Naive thymus-derived CD4-positive, alpha-beta T cell (primary cell): ENCODE results near the gene PDK2. TPM values are rescaled to one million over a fixed set of nuclear protein-coding genes. Genes with fewer than 3 reads are reported as not detected.
A peak's percentile ranks its signal among the peaks of the same experiment; 100 is the strongest.

ENCODE experiments used
- ATAC-seq: fragments of 150-1000 bp; cut with Tn5 transposase; 2 replicates; pipeline ENCODE4 v1.10.0; 2021; ENCODE audit warnings: mild to moderate bottlenecking, moderate library complexity
- CTCF ChIA-PET: fragments of 350-600 bp; sonication (Branson Sonifier 250); formaldehyde crosslinking; loops from one replicate; lab custom pipeline; 2021; ENCODE audit warnings: antibody characterized with exemption; lab: Charles Lee
- POLR2A ChIA-PET: fragments of 350-600 bp; sonication (Branson Sonifier 250); formaldehyde crosslinking; loops from one replicate; lab custom pipeline; 2021; ENCODE audit warnings: antibody characterized with exemption, inconsistent platforms; lab: Charles Lee
- DNase-seq, 9 donors: peaks; one replicate each; pipeline versions ENCODE4 v3.0.0 to v3.0.0-alpha.2; 2020 to 2022; ENCODE audit warnings: mixed read lengths in 1 of 9
- H3K27ac ChIP-seq: one replicate; pipeline ENCODE4 v1.7.0; 2013; ENCODE audit warnings: mild to moderate bottlenecking, low read depth, low read length, moderate library complexity
- H3K27me3 ChIP-seq, 2 donors: one replicate each; pipeline ENCODE4 v1.7.0; 2013; ENCODE audit warnings: low read length in 2 of 2, mild to moderate bottlenecking in 2 of 2, moderate library complexity in 2 of 2; ENCODE audit not compliant: control insufficient read depth in 2 of 2, insufficient read depth in 2 of 2
- H3K36me3 ChIP-seq, 3 experiments: 1 replicate in 2 of 3; 2 replicates in 1 of 3; pipeline ENCODE4 v1.7.0; 2013; ENCODE audit warnings: low read length in 3 of 3, mild to moderate bottlenecking in 3 of 3, moderate library complexity in 1 of 3; ENCODE audit not compliant: insufficient read depth in 3 of 3, control insufficient read depth in 2 of 3
- H3K4me1 ChIP-seq, 2 donors: one replicate each; pipeline ENCODE4 v1.7.0; 2013; ENCODE audit warnings: low read length in 2 of 2, mild to moderate bottlenecking in 2 of 2, moderate library complexity in 1 of 2; ENCODE audit not compliant: control insufficient read depth in 2 of 2, insufficient read depth in 2 of 2
- H3K4me3 ChIP-seq: 2 replicates; pipeline ENCODE4 v1.7.0; 2013; ENCODE audit warnings: mild to moderate bottlenecking, low read length
- H3K9me3 ChIP-seq, 3 experiments: 1 replicate in 2 of 3; 2 replicates in 1 of 3; pipeline ENCODE4 v1.7.0; 2013; ENCODE audit warnings: low read length in 3 of 3; ENCODE audit not compliant: control insufficient read depth in 2 of 3
- H3K27ac Mint-ChIP-seq, 9 donors: one replicate each; pipeline ENCODE4 v1.8.0; 2020 to 2022; ENCODE audit warnings: mixed read lengths in 9 of 9, mild to moderate bottlenecking in 8 of 9, moderate library complexity in 5 of 9, inconsistent platforms in 2 of 9
- H3K27me3 Mint-ChIP-seq, 5 donors: one replicate each; pipeline ENCODE4 v1.8.0; 2021 to 2022; ENCODE audit warnings: mixed read lengths in 5 of 5, mild to moderate bottlenecking in 1 of 5
- H3K36me3 Mint-ChIP-seq, 5 donors: one replicate each; pipeline ENCODE4 v1.8.0; 2020 to 2022; ENCODE audit warnings: mixed read lengths in 5 of 5, mild to moderate bottlenecking in 3 of 5, inconsistent platforms in 1 of 5
- H3K4me1 Mint-ChIP-seq, 7 donors: one replicate each; pipeline ENCODE4 v1.8.0; 2020 to 2022; ENCODE audit warnings: mixed read lengths in 7 of 7, mild to moderate bottlenecking in 3 of 7, inconsistent platforms in 1 of 7
- H3K4me3 Mint-ChIP-seq, 10 donors: one replicate each; pipeline ENCODE4 v1.8.0; 2020 to 2022; ENCODE audit warnings: mild to moderate bottlenecking in 10 of 10, mixed read lengths in 10 of 10, moderate library complexity in 6 of 10, inconsistent platforms in 2 of 10
- H3K9me3 Mint-ChIP-seq, 11 donors: one replicate each; pipeline ENCODE4 v1.8.0; 2020 to 2022; ENCODE audit warnings: mixed read lengths in 11 of 11, mild to moderate bottlenecking in 4 of 11, inconsistent platforms in 1 of 11, moderate library complexity in 1 of 11
- intact Hi-C, 2 donors: fragments of 100-400 bp; cut with micrococcal nuclease; formaldehyde crosslinking; loops; one replicate each; pipeline ENCODE4 v1.15.1; 2023
- polyA plus RNA-seq, 2 donors: library from polyadenylated mRNA; unstranded; fragments of 300-500 nt; fragmentation: Illumina TruSeq; gene quantifications; one replicate each; pipeline ENCODE4 v1.2.3, GENCODE V29; 2021
- total RNA-seq, 6 experiments: library from RNA in 5 of 6; stranded (reverse) in 5 of 6; gene quantifications; 1 replicate in 5 of 6; 2 replicates in 1 of 6; pipeline ENCODE4 v1.2.3 and lab custom pipeline; 2021 to 2026

PDK2 gene
- total and polyA plus RNA-seq, 7 experiments from 2014 or later = 16.7 to 50.4 (median 37.2) TPM

- Mint-ChIP-seq H3K4me3 (peak overlapping the region; percentile 85 to 98 (median 90)), H3K27me3 (no peaks in the 10 kb centered on the region), H3K36me3 (peaks cover 0 to 28% (median 0%) of the 10 kb centered on the region in 5 donors), H3K9me3 (no peaks in the 10 kb centered on the region), H3K27ac (peak overlapping the region in 5 of 9 donors; percentile 78 to 92 (median 83)), H3K4me1 (peaks cover 24 to 63% (median 50%) of the 10 kb centered on the region in 7 donors)
- Histone ChIP-seq H3K36me3 (peaks cover 0 to 19% (median 6%) of the 10 kb centered on the region in 3 experiments), H3K4me1 (peaks cover 34 to 40% of the 10 kb centered on the region in 2 donors), H3K9me3 (no peaks in the 10 kb centered on the region), H3K4me3 (peak overlapping the region; percentile 94), H3K27me3 (no peaks in the 10 kb centered on the region), H3K27ac (peak overlapping the region; percentile 74)
- POLR2A ChIA-PET = interaction anchor here (0.8 to 4.0 kb wide), 4 partner anchors 9 to 55 kb away, joined by 3 to 42 read pairs (median 19); partner anchors contain the start of gene PDK2
- ATAC-seq (peak; percentile 14), DNase-seq (peak; percentile 52 to 69 (median 63))
- intact Hi-C loops = loop anchor here (5.0 to 10.0 kb wide), 3 partner anchors 472 to 718 kb away; partner anchors contain the start of genes SPOP (in 2 of the 2), ANKRD40 (in 1 of the 2) and TOB1 (in 1 of the 2)
- CTCF ChIA-PET = interaction anchor here (0.6 to 6.1 kb wide), 10 partner anchors 8 to 197 kb away, joined by 3 to 56 read pairs (median 4); partner anchors contain the start of gene SGCA
Measured at GRCh38 chr17:50149417-50150353, 54.5 kb downstream of the PDK2 start.

GRCh38 chr17:50150354-50151040 is 55.3 kb downstream of the PDK2 start, which contains the start of gene PPP1R9B:
Gene PPP1R9B, minus strand, starts transcription at chr17:50150677. Its CDS starts 164 bp downstream, at chr17:50150513.
- peak in 2 of 9 donors; percentile 25 to 43 for DNase-seq
- Mint-ChIP-seq H3K36me3 (peaks cover 0 to 22% (median 0%) of the 10 kb centered on the region in 5 donors), H3K4me1 (peaks cover 18 to 60% (median 51%) of the 10 kb centered on the region in 7 donors), H3K9me3 (no peaks in the 10 kb centered on the region), H3K27me3 (no peaks in the 10 kb centered on the region), H3K27ac (peak within 1 kb of the TSS; percentile 71 to 96 (median 87)), H3K4me3 (peak within 1 kb of the TSS; percentile 85 to 98 (median 90))
- H3K27ac ChIP-seq = peak within 1 kb of the TSS; percentile 74
- peaks cover 0 to 11% (median 0%) of the 10 kb centered on the region in 3 experiments for H3K36me3 ChIP-seq
- intact Hi-C loops = loop anchor here (1.0 to 5.0 kb wide), 6 partner anchors 10 to 717 kb away; partner anchors contain the start of genes SPOP (in 2 of the 2), PDK2 (in 1 of the 2) and TOB1 (in 1 of the 2)
- peaks cover 30 to 42% of the 10 kb centered on the region in 2 donors for H3K4me1 ChIP-seq
- ChIA-PET CTCF (interaction anchor here (0.6 to 6.1 kb wide), 10 partner anchors 7 to 198 kb away, joined by 3 to 56 read pairs (median 4); partner anchors contain the start of gene SGCA), POLR2A (interaction anchor here (0.6 to 4.0 kb wide), 5 partner anchors 10 to 1603 kb away, joined by 3 to 42 read pairs (median 7); partner anchors contain the start of gene PDK2)
- H3K9me3 ChIP-seq = no peaks in the 10 kb centered on the region
- peak; percentile 3 for ATAC-seq
- H3K27me3 ChIP-seq = no peaks in the 10 kb centered on the region
- peak within 1 kb of the TSS; percentile 94 for H3K4me3 ChIP-seq

- Mint-ChIP-seq H3K27me3 (no peaks in the 10 kb centered on the region), H3K9me3 (no peaks in the 10 kb centered on the region), H3K4me3 (peak overlapping the region; percentile 82 to 95 (median 87)), H3K4me1 (peaks cover 11 to 52% (median 44%) of the 10 kb centered on the region in 7 donors), H3K27ac (peak overlapping the region; percentile 71 to 96 (median 84)), H3K36me3 (peaks cover 0 to 21% (median 0%) of the 10 kb centered on the region in 5 donors)
- no peaks in the 10 kb centered on the region for H3K27me3 ChIP-seq
- peak overlapping the region; percentile 74 for H3K27ac ChIP-seq
- DNase-seq = peak; percentile 73 to 88 (median 79)
- H3K36me3 ChIP-seq = peaks cover 0 to 8% (median 0%) of the 10 kb centered on the region in 3 experiments
- peak overlapping the region; percentile 94 for H3K4me3 ChIP-seq
- intact Hi-C loops = loop anchor here (1.0 to 5.0 kb wide), 6 partner anchors 10 to 716 kb away; partner anchors contain the start of genes SPOP (in 2 of the 2), PDK2 (in 1 of the 2) and TOB1 (in 1 of the 2)
- ChIA-PET POLR2A (interaction anchor here (0.5 to 4.0 kb wide), 7 partner anchors 10 to 1604 kb away, joined by 3 to 42 read pairs (median 3); partner anchors contain the start of gene PDK2), CTCF (interaction anchor here (0.9 to 6.1 kb wide), 7 partner anchors 10 to 62 kb away, joined by 3 to 56 read pairs (median 7); partner anchors contain the start of genes COL1A1 and SGCA)
- peaks cover 26 to 37% of the 10 kb centered on the region in 2 donors for H3K4me1 ChIP-seq
- peak; percentile 84 for ATAC-seq
- H3K9me3 ChIP-seq = no peaks in the 10 kb centered on the region
Measured at GRCh38 chr17:50151041-50151936, 56.1 kb downstream of the PDK2 start.

- Mint-ChIP-seq H3K9me3 (no peaks in the 10 kb centered on the region), H3K27me3 (no peaks in the 10 kb centered on the region), H3K36me3 (peaks cover 0 to 18% (median 0%) of the 10 kb centered on the region in 5 donors), H3K27ac (peak overlapping the region; percentile 71 to 96 (median 82)), H3K4me1 (peaks cover 4 to 44% (median 37%) of the 10 kb centered on the region in 7 donors), H3K4me3 (peak overlapping the region; percentile 82 to 95 (median 87))
- CTCF ChIA-PET = interaction anchor here (0.9 to 6.1 kb wide), 7 partner anchors 9 to 61 kb away, joined by 3 to 56 read pairs (median 5); partner anchors contain the start of genes COL1A1 and SGCA
- intact Hi-C loops = loop anchor here (1.0 to 5.0 kb wide), 6 partner anchors 9 to 715 kb away; partner anchors contain the start of genes SPOP (in 2 of the 2), PDK2 (in 1 of the 2) and TOB1 (in 1 of the 2)
- peak; percentile 46 for ATAC-seq
- H3K27me3 ChIP-seq = no peaks in the 10 kb centered on the region
- peaks cover 0 to 8% (median 0%) of the 10 kb centered on the region in 3 experiments for H3K36me3 ChIP-seq
- H3K4me1 ChIP-seq = peaks cover 20 to 29% of the 10 kb centered on the region in 2 donors
- POLR2A ChIA-PET = interaction anchor here (0.5 to 4.0 kb wide), 5 partner anchors 9 to 60 kb away, joined by 3 to 42 read pairs (median 3); no protein-coding TSS in a partner anchor
- no peaks in the 10 kb centered on the region for H3K9me3 ChIP-seq
- peak overlapping the region; percentile 74 for H3K27ac ChIP-seq
- peak overlapping the region; percentile 94 for H3K4me3 ChIP-seq
- peak in 8 of 9 donors; percentile 28 to 62 (median 49) for DNase-seq
Measured at GRCh38 chr17:50151937-50152547, 56.9 kb downstream of the PDK2 start.
